Calu3 (cell line): ENCODE measurements around the gene ALDH7A1. TPM values are rescaled to one million over a fixed set of nuclear protein-coding genes. Genes with fewer than 3 reads are reported as not detected.

Experiments used
- BruUV-seq: library from RNA; stranded (reverse); fragments of 400-500 nt; replicated peaks from 2 replicates; lab custom pipeline; 2021; lab: Mats Ljungman, UMichigan
- CTCF ChIA-PET: fragments of 300-600 bp; sonication (Branson Sonifier 250); formaldehyde crosslinking; loops from one replicate; lab custom pipeline; 2022; ENCODE audit warnings: antibody characterized with exemption; lab: Charles Lee
- DNase-seq: peaks from one replicate; pipeline ENCODE4 v3.0.0; 2022
- H3K27ac Mint-ChIP-seq: one replicate; pipeline ENCODE4 v1.8.0; 2022; ENCODE audit warnings: mixed read lengths; ENCODE audit not compliant: unreplicated experiment
- H3K27me3 Mint-ChIP-seq: one replicate; pipeline ENCODE4 v1.8.0; 2022; ENCODE audit warnings: mixed read lengths; ENCODE audit not compliant: unreplicated experiment
- H3K36me3 Mint-ChIP-seq: one replicate; pipeline ENCODE4 v1.8.0; 2022; ENCODE audit warnings: mild to moderate bottlenecking, moderate library complexity, mixed read lengths; ENCODE audit not compliant: insufficient read depth, unreplicated experiment
- H3K4me1 Mint-ChIP-seq: one replicate; pipeline ENCODE4 v1.8.0; 2022; ENCODE audit warnings: mild to moderate bottlenecking, low read depth, mixed read lengths; ENCODE audit not compliant: unreplicated experiment
- H3K4me3 Mint-ChIP-seq: one replicate; pipeline ENCODE4 v1.8.0; 2022; ENCODE audit warnings: mild to moderate bottlenecking, low read depth, moderate library complexity, mixed read lengths; ENCODE audit not compliant: unreplicated experiment
- H3K9me3 Mint-ChIP-seq: one replicate; pipeline ENCODE4 v1.8.0; 2022; ENCODE audit warnings: low read depth, mixed read lengths; ENCODE audit not compliant: unreplicated experiment
- intact Hi-C: fragments of 100-400 bp; cut with micrococcal nuclease; formaldehyde crosslinking; loops from one replicate; pipeline ENCODE4 v1.10.0; 2022; ENCODE audit not compliant: unreplicated experiment
- total RNA-seq: library from RNA; stranded (reverse); gene quantifications from 2 replicates; pipeline ENCODE4 v1.2.3, GENCODE V29; 2022
- TF ChIP-seq, protein P1 (sequence below): fragments of 200-600 bp; IDR thresholded peaks from one replicate; pipeline ENCODE4 v1.8.0; 2022; ENCODE audit warnings: antibody characterized with exemption; ENCODE audit not compliant: unreplicated experiment

ALDH7A1 gene
- total RNA-seq, 1 experiment from 2014 or later: 108 TPM

DNA sequence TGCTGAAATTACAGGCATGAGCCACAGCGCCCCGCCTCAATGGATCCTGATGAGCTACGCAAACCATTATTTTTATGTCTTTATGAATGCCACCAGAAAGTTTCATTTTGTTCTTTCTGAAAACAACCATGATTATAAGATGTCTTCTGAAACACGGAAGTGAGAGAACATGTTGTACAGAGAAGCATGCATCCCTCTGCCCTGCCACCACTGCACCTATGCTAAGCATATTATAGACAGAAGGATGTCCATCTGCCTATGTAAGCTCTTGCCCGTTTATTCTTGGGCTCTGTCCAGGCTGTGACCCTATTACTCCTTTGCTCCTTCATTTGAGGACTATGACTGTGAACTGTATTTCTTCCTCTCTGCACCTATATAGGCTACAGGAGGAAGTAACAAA lies 97.5 kb downstream of the ALDH7A1 start:
- Mint-ChIP-seq H3K4me3 (no peak overlapping the region), H3K27me3 (no peaks in the 10 kb centered on the region), H3K36me3 (no peaks in the 10 kb centered on the region), H3K4me1 (no peaks in the 10 kb centered on the region), H3K9me3 (no peaks in the 10 kb centered on the region), H3K27ac (no peak overlapping the region)
- CTCF ChIA-PET: no interaction called here
- BruUV-seq: no TSS peak
- DNase-seq: no peak
- TF ChIP-seq, protein P1, sequence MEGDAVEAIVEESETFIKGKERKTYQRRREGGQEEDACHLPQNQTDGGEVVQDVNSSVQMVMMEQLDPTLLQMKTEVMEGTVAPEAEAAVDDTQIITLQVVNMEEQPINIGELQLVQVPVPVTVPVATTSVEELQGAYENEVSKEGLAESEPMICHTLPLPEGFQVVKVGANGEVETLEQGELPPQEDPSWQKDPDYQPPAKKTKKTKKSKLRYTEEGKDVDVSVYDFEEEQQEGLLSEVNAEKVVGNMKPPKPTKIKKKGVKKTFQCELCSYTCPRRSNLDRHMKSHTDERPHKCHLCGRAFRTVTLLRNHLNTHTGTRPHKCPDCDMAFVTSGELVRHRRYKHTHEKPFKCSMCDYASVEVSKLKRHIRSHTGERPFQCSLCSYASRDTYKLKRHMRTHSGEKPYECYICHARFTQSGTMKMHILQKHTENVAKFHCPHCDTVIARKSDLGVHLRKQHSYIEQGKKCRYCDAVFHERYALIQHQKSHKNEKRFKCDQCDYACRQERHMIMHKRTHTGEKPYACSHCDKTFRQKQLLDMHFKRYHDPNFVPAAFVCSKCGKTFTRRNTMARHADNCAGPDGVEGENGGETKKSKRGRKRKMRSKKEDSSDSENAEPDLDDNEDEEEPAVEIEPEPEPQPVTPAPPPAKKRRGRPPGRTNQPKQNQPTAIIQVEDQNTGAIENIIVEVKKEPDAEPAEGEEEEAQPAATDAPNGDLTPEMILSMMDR: no peak
- intact Hi-C loops: no loop called here

- Mint-ChIP-seq H3K36me3 (peaks cover 7% of the 10 kb centered on the region), H3K4me1 (no peaks in the 10 kb centered on the region), H3K9me3 (no peaks in the 10 kb centered on the region), H3K4me3 (no peak overlapping the region), H3K27ac (no peak overlapping the region), H3K27me3 (no peaks in the 10 kb centered on the region)
- CTCF ChIA-PET: no interaction called here
- TF ChIP-seq, protein P1: no peak
- intact Hi-C loops: loop anchor here (5.0 kb wide), 1 partner anchor 122 kb away; no protein-coding TSS in a partner anchor
- DNase-seq: no peak
- no TSS peak for BruUV-seq
Measured at GRCh38 chr5:126494393-126494792, 100.6 kb downstream of the ALDH7A1 start.

GRCh38 chr5:126492939-126493338 lies 102.1 kb downstream of the ALDH7A1 start:
- DNase-seq: no peak
- BruUV-seq: no TSS peak
- intact Hi-C loops: loop anchor here (2.0 to 5.0 kb wide), 2 partner anchors 121 to 138 kb away; no protein-coding TSS in a partner anchor
- CTCF ChIA-PET: interaction anchor here (0.7 kb wide), 1 partner anchor 26 kb away, joined by 3 read pairs; no protein-coding TSS in a partner anchor
- H3K36me3 Mint-ChIP-seq: peaks cover 7% of the 10 kb centered on the region
- H3K4me1 Mint-ChIP-seq: no peaks in the 10 kb centered on the region
- TF ChIP-seq, protein P1: no peak
- no peaks in the 10 kb centered on the region for H3K27me3 Mint-ChIP-seq
- H3K4me3 Mint-ChIP-seq: no peak overlapping the region
- H3K9me3 Mint-ChIP-seq: no peaks in the 10 kb centered on the region
- no peak overlapping the region for H3K27ac Mint-ChIP-seq

DNA sequence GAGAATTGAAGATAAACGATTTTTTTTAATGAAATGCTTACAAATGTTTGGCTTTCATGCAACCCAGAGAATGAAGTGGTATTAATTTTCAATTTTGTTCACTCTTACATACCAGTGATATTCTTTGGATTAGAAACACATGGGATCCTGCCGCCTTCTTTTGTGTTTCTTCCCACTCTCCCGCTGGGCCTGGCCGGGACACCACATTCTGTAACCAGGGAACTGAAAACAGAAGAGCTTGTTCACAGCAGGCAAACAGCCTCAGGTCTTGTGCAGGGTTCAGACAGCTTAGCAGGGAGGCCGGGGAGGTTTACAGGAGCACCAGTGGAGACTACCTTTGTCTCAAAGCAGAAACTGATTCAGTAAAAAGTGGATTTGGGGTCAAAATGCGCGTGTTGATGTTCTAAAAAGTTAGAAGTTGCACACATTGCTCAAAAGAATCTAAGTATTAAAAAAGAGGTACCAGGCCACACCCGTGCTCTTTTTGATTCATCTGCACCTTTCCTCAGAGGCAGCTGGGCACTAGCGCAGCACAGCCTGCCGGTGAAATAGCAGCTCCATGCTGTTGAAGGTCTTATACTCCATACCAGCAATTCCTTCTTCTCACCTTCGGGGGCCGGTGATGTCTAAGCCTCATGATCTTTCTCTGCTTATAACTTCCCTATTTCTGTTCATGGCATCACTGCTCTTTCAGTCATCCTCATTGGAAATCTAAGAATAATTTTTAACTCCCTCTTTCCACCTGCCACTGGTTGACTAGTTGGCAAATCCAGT lies 104.7 kb downstream of the ALDH7A1 start:
- no peak overlapping the region for H3K27ac Mint-ChIP-seq
- DNase-seq: no peak
- CTCF ChIA-PET: interaction anchor here (0.9 to 1.4 kb wide), 2 partner anchors 9 to 139 kb away, joined by 3 read pairs; no protein-coding TSS in a partner anchor
- TF ChIP-seq, protein P1: no peak
- H3K9me3 Mint-ChIP-seq: no peaks in the 10 kb centered on the region
- no peak overlapping the region for H3K4me3 Mint-ChIP-seq
- H3K36me3 Mint-ChIP-seq: peaks cover 11% of the 10 kb centered on the region
- H3K4me1 Mint-ChIP-seq: no peaks in the 10 kb centered on the region
- H3K27me3 Mint-ChIP-seq: no peaks in the 10 kb centered on the region
- no TSS peak for BruUV-seq
- intact Hi-C loops: loop anchor here (5.0 kb wide), 1 partner anchor 118 kb away; no protein-coding TSS in a partner anchor
